Endothelial cell of umbilical vein (primary cell): ENCODE measurements around the gene EEF1A1. TPM values are rescaled to one million over a fixed set of nuclear protein-coding genes. Genes with fewer than 3 reads are reported as not detected.

ENCODE experiments used
- BruUV-seq: library from RNA; stranded (reverse); fragments of 400-500 nt; replicated peaks from 2 replicates; lab custom pipeline; 2021; lab: Mats Ljungman, UMichigan
- CTCF ChIA-PET: fragments of 300-600, 350-600 bp; sonication (Branson Sonifier 250); formaldehyde crosslinking; loops from one replicate; lab custom pipeline; 2021; ENCODE audit warnings: antibody characterized with exemption, inconsistent platforms; lab: Charles Lee
- POLR2A ChIA-PET: fragments of 300-600, 350-600 bp; sonication (Branson Sonifier 250); formaldehyde crosslinking; loops from one replicate; lab custom pipeline; 2021; ENCODE audit warnings: antibody characterized with exemption, inconsistent platforms; lab: Charles Lee
- DNase-seq: peaks from one replicate; pipeline ENCODE4 v3.0.0-alpha.2; 2011; ENCODE audit warnings: low read depth, low spot score
- FAIRE-seq: peaks from 2 replicates; lab custom pipeline; 2011; peaks lifted over from hg19 to GRCh38; lab: Jason Lieb, UNC
- H2AFZ ChIP-seq: 2 replicates; pipeline ENCODE4 v1.6.0; 2012; ENCODE audit warnings: low read depth, low read length, control low read depth, inconsistent platforms
- H3K27ac ChIP-seq: 2 replicates; pipeline ENCODE4 v1.5.1; 2011; ENCODE audit warnings: low read depth, mild to moderate bottlenecking, control low read depth, low read length, moderate library complexity; ENCODE audit not compliant: insufficient read depth
- H3K27me3 ChIP-seq, 2 experiments: 2 replicates each; pipeline versions ENCODE4 v1.6.0 to v1.6.1; 2011; ENCODE audit warnings: low read length in 2 of 2, mixed read lengths in 1 of 2; ENCODE audit not compliant: control insufficient read depth in 2 of 2, insufficient read depth in 2 of 2
- H3K36me3 ChIP-seq, 2 experiments: 2 replicates in 1 of 2; 3 replicates in 1 of 2; pipeline ENCODE4 v1.5.1; 2011; ENCODE audit warnings: low read length in 2 of 2, mild to moderate bottlenecking in 1 of 2, moderate library complexity in 1 of 2; ENCODE audit not compliant: control insufficient read depth in 2 of 2, insufficient read depth in 2 of 2; ENCODE audit errors: extremely low read depth in 1 of 2
- H3K4me1 ChIP-seq: 3 replicates; pipeline ENCODE4 v1.5.1; 2011; ENCODE audit warnings: mild to moderate bottlenecking, low read length; ENCODE audit not compliant: control insufficient read depth, insufficient read depth; ENCODE audit errors: extremely low read depth
- H3K4me2 ChIP-seq: 2 replicates; pipeline ENCODE4 v1.6.1; 2011; ENCODE audit warnings: low read length, control low read depth, mixed read lengths; ENCODE audit not compliant: insufficient read depth
- H3K4me3 ChIP-seq, 3 experiments: fragments of 200-600 bp in 1 of 3; sonication (generic), shearing (Covaris generic) in 1 of 3; replicated peaks in 1 of 3; 2 replicates each; pipeline ENCODE4 v1.5.1; 2011 to 2016; ENCODE audit warnings: control low read depth in 3 of 3, low read length in 3 of 3, mild to moderate bottlenecking in 2 of 3, inconsistent platforms in 1 of 3, low read depth in 1 of 3, moderate library complexity in 1 of 3; ENCODE audit not compliant: insufficient read depth in 1 of 3
- H3K79me2 ChIP-seq: 2 replicates; pipeline ENCODE4 v1.6.0; 2012; ENCODE audit warnings: low read length, inconsistent platforms; ENCODE audit not compliant: control insufficient read depth, insufficient read depth
- H3K9ac ChIP-seq: replicated peaks from 2 replicates; pipeline ENCODE3; 2011; ENCODE audit warnings: low read length, control low read depth; ENCODE audit not compliant: insufficient read depth; ENCODE audit errors: extremely low read depth
- H3K9me1 ChIP-seq: replicated peaks from 3 replicates; pipeline ENCODE4 v1.6.0; 2011; ENCODE audit warnings: mild to moderate bottlenecking, low read length; ENCODE audit not compliant: control insufficient read depth, insufficient read depth; ENCODE audit errors: extremely low read depth
- H3K9me3 ChIP-seq: replicated peaks from 2 replicates; pipeline ENCODE4 v1.5.1; 2012; ENCODE audit warnings: low read length, inconsistent platforms; ENCODE audit not compliant: control insufficient read depth, insufficient read depth
- H4K20me1 ChIP-seq: replicated peaks from 2 replicates; pipeline ENCODE3; 2011; ENCODE audit warnings: mild to moderate bottlenecking, low read length; ENCODE audit not compliant: control insufficient read depth, insufficient read depth; ENCODE audit errors: extremely low read depth
- CTCF ChIP-seq, 2 donors: IDR thresholded peaks; 1 replicate in 1 of 2; 2 replicates in 1 of 2; pipeline ENCODE4 v1.5.1; 2011; ENCODE audit warnings: low read length in 2 of 2, mild to moderate bottlenecking in 2 of 2, moderate library complexity in 2 of 2, control low read depth in 1 of 2, inconsistent platforms in 1 of 2, low read depth in 1 of 2; ENCODE audit not compliant: insufficient read depth in 1 of 2; ENCODE audit errors: extremely low read depth in 1 of 2
- EZH2 ChIP-seq: IDR thresholded peaks from 2 replicates; pipeline ENCODE4 v1.6.1; 2012; ENCODE audit warnings: borderline replicate concordance, low read depth, mild to moderate bottlenecking, moderate library complexity, low read length, inconsistent platforms; ENCODE audit not compliant: severe bottlenecking
- FOS ChIP-seq: IDR thresholded peaks from 2 replicates; pipeline ENCODE4 v1.6.1; 2011; ENCODE audit warnings: mild to moderate bottlenecking, low read length, moderate library complexity, borderline replicate concordance; ENCODE audit not compliant: insufficient read depth
- GATA2 ChIP-seq: IDR thresholded peaks from 2 replicates; pipeline ENCODE4 v1.7.0; 2011; ENCODE audit warnings: low read depth, mild to moderate bottlenecking, moderate library complexity, mixed read lengths, low read length; ENCODE audit not compliant: insufficient read length, insufficient read depth
- JUN ChIP-seq: IDR thresholded peaks from 2 replicates; pipeline ENCODE4 v1.6.1; 2011; ENCODE audit warnings: borderline replicate concordance, low read depth; ENCODE audit not compliant: insufficient read length, insufficient read depth
- MAX ChIP-seq: IDR thresholded peaks from 2 replicates; pipeline ENCODE4 v1.6.1; 2011; ENCODE audit not compliant: insufficient read depth, insufficient read length
- MYC ChIP-seq: IDR thresholded peaks from one replicate; pipeline ENCODE4 v1.6.1; 2011; ENCODE audit warnings: mild to moderate bottlenecking, low read depth, low read length
- POLR2A ChIP-seq: IDR thresholded peaks from 2 replicates; pipeline ENCODE4 v1.6.1; 2012; ENCODE audit warnings: low read depth, mild to moderate bottlenecking, control low read depth, low read length
- POLR2AphosphoS5 ChIP-seq: IDR thresholded peaks from 2 replicates; pipeline ENCODE4 v1.6.1; 2012; ENCODE audit warnings: low read depth, mild to moderate bottlenecking, control low read depth, low read length, moderate library complexity; ENCODE audit not compliant: insufficient read depth
- dilution Hi-C: fragments of 300-500 bp; cut with MboI; formaldehyde crosslinking; loops from one replicate; pipeline ENCODE4 v1.15.0; 2019; ENCODE audit warnings: low sequenced_read_pairs; ENCODE audit not compliant: extremely low pct_ligation_motif_present
- intact Hi-C: fragments of 100-400 bp; cut with micrococcal nuclease; formaldehyde crosslinking; loops from one replicate; pipeline ENCODE4 v1.10.0; 2022
- polyA plus RNA-seq, 4 experiments: library from polyadenylated mRNA; depleted of rRNA in 3 of 4; stranded (reverse) in 3 of 4; unstranded in 1 of 4; fragments of >200 nt; gene quantifications; 2 replicates each; pipeline versions ENCODE4 v1.2.1 to v1.2.3, GENCODE V29; 2011 to 2012; ENCODE audit warnings: missing spikeins in 1 of 4
- total RNA-seq: library from RNA; stranded (reverse); gene quantifications from 2 replicates; pipeline ENCODE4 v1.2.3, GENCODE V29; 2021

Gene EEF1A1
- total and polyA plus RNA-seq, 2 donors (not counting 3 experiments of a cell fraction or from before 2014, with no cell fraction given): 9,186 to 11,104 TPM

- Histone ChIP-seq H3K9me3 (no peaks in the 10 kb centered on the region), H3K4me3 (no peak overlapping the region), H3K4me1 (peaks cover 3% of the 10 kb centered on the region), H2AFZ (no peak overlapping the region), H3K27ac (no peak overlapping the region), H4K20me1 (no peaks in the 10 kb centered on the region), H3K79me2 (no peaks in the 10 kb centered on the region), H3K27me3 (no peaks in the 10 kb centered on the region), H3K4me2 (no peak overlapping the region), H3K9me1 (no peaks in the 10 kb centered on the region), H3K36me3 (no peaks in the 10 kb centered on the region), H3K9ac (no peak overlapping the region)
- BruUV-seq: no TSS peak
- POLR2A ChIA-PET: no interaction called here
- CTCF ChIA-PET: no interaction called here
- no peak for FAIRE-seq
- dilution Hi-C loops: no loop called here
- intact Hi-C loops: no loop called here
- no peak for DNase-seq
- no peak for TF ChIP-seq MYC
- TF ChIP-seq EZH2: no peak
- TF ChIP-seq POLR2AphosphoS5: no peak
- no peak for TF ChIP-seq POLR2A
- no peak for TF ChIP-seq MAX
- no peak for TF ChIP-seq GATA2
These were observed 41.7 kb upstream of the EEF1A1 start for GRCh38 chr6:73562558-73562957.

- CTCF ChIA-PET: interaction anchor here (0.6 to 2.2 kb wide), 2 partner anchors 18 to 19 kb away, joined by 3 to 5 read pairs; no protein-coding TSS in a partner anchor
- Histone ChIP-seq H3K9me1 (no peaks in the 10 kb centered on the region), H3K27me3 (no peaks in the 10 kb centered on the region), H3K4me2 (peak overlapping the region; percentile 10), H4K20me1 (no peaks in the 10 kb centered on the region), H3K79me2 (no peaks in the 10 kb centered on the region), H3K9me3 (no peaks in the 10 kb centered on the region), H2AFZ (peak overlapping the region; percentile 89), H3K4me3 (no peak overlapping the region), H3K4me1 (peaks cover 3% of the 10 kb centered on the region), H3K27ac (no peak overlapping the region), H3K36me3 (no peaks in the 10 kb centered on the region), H3K9ac (no peak overlapping the region)
- POLR2A ChIA-PET: no interaction called here
- DNase-seq (no peak), FAIRE-seq (no peak)
- no TSS peak for BruUV-seq
- dilution Hi-C loops (no loop called here), intact Hi-C loops (no loop called here)
- TF ChIP-seq FOS (no peak), POLR2A (no peak), MYC (no peak), EZH2 (no peak), JUN (no peak), GATA2 (no peak), MAX (no peak), POLR2AphosphoS5 (no peak), CTCF (IDR thresholded peaks at IDR 0.05; ENCODE audit: extremely low read depth in 1 of 2, insufficient read depth in 1 of 2, low read depth in 1 of 2, low read length in 2 of 2) (no peak)
These were observed 40.1 kb upstream of the EEF1A1 start for GRCh38 chr6:73560853-73561407.
